Type B pancreatic cell (in vitro differentiated cells): ENCODE data around the gene CFAP53. TPM values are rescaled to one million over a fixed set of nuclear protein-coding genes. Genes with fewer than 3 reads are reported as not detected.

ENCODE experiments used
- DNase-seq: peaks from one replicate; pipeline ENCODE4 v3.0.0; 2021; ENCODE audit warnings: mixed read lengths; ENCODE audit not compliant: unreplicated experiment; ENCODE audit errors: extremely low spot score
- H3K27ac Mint-ChIP-seq: 2 replicates; pipeline ENCODE4 v1.8.0; 2021; ENCODE audit warnings: mild to moderate bottlenecking, mixed read lengths
- H3K27me3 Mint-ChIP-seq: 2 replicates; pipeline ENCODE4 v1.8.0; 2021; ENCODE audit warnings: mixed read lengths
- H3K36me3 Mint-ChIP-seq: 2 replicates; pipeline ENCODE4 v1.8.0; 2021; ENCODE audit warnings: mixed read lengths
- H3K4me1 Mint-ChIP-seq: one replicate; pipeline ENCODE4 v1.8.0; 2021; ENCODE audit warnings: mixed read lengths; ENCODE audit not compliant: unreplicated experiment
- H3K4me3 Mint-ChIP-seq: 2 replicates; pipeline ENCODE4 v1.8.0; 2021; ENCODE audit warnings: mild to moderate bottlenecking, mixed read lengths
- H3K9me3 Mint-ChIP-seq: 2 replicates; pipeline ENCODE4 v1.8.0; 2021; ENCODE audit warnings: mixed read lengths
- total RNA-seq: library from RNA; stranded (reverse); gene quantifications from 2 replicates; pipeline ENCODE4 v1.2.1, GENCODE V29; 2021; ENCODE audit warnings: low replicate concordance
- TF ChIP-seq, protein P1 (sequence below): fragments of 200-600 bp; sonication (generic); conservative IDR thresholded peaks from 2 replicates; pipeline ENCODE4 v1.5.0; 2021; ENCODE audit warnings: antibody characterized with exemption, mild to moderate bottlenecking

Gene CFAP53
- total RNA-seq, 1 donor from 2014 or later: 1.1 TPM

DNA sequence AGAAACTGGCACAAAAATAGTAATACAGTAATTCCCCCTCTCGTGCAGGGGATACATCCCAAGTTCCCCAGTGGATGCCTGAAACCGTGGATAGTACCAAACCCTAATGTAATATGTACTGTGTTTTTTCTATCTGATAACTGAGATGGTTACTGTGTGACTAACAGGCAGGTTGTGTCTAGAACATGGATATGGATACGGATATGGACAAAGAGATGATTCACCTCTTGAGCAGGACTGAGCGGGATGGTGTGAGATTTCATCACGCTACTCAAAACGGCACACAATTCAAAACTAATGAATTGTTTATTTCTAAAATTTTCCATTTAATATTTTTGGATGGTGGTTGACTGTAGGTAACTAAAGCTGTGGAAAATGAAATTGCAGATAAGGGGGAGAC is 11.6 kb upstream of the CFAP53 start:
- no peak for DNase-seq
- Mint-ChIP-seq H3K4me3 (no peak overlapping the region), H3K27me3 (no peaks in the 10 kb centered on the region), H3K27ac (no peak overlapping the region), H3K9me3 (no peaks in the 10 kb centered on the region), H3K36me3 (peaks cover 43% of the 10 kb centered on the region), H3K4me1 (peaks cover 21% of the 10 kb centered on the region)
- TF ChIP-seq, protein P1, sequence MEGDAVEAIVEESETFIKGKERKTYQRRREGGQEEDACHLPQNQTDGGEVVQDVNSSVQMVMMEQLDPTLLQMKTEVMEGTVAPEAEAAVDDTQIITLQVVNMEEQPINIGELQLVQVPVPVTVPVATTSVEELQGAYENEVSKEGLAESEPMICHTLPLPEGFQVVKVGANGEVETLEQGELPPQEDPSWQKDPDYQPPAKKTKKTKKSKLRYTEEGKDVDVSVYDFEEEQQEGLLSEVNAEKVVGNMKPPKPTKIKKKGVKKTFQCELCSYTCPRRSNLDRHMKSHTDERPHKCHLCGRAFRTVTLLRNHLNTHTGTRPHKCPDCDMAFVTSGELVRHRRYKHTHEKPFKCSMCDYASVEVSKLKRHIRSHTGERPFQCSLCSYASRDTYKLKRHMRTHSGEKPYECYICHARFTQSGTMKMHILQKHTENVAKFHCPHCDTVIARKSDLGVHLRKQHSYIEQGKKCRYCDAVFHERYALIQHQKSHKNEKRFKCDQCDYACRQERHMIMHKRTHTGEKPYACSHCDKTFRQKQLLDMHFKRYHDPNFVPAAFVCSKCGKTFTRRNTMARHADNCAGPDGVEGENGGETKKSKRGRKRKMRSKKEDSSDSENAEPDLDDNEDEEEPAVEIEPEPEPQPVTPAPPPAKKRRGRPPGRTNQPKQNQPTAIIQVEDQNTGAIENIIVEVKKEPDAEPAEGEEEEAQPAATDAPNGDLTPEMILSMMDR: no peak

DNA sequence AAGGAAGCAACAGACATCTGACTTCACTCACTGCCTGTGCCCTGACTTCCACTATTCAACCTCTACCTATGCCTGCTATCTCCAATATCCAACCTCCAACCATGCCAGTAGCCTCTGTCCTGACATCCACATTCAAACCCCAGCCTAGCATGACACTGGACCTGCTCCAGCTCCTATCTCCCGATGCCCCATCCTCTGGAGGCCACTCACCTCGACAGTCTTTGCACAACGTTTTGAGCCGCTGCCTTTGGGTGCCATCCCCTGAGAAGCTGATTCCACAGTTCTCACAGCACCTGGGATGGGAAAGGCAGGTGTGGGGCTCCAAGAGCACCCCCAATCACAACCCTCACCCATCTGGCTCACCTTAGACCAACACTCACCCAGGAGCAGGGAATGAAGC is 10.2 kb upstream of the CFAP53 start:
- no peak for DNase-seq
- Mint-ChIP-seq H3K27ac (no peak overlapping the region), H3K9me3 (no peaks in the 10 kb centered on the region), H3K4me3 (no peak overlapping the region), H3K4me1 (peaks cover 21% of the 10 kb centered on the region), H3K36me3 (peaks cover 43% of the 10 kb centered on the region), H3K27me3 (no peaks in the 10 kb centered on the region)
- TF ChIP-seq, protein P1: no peak

DNA sequence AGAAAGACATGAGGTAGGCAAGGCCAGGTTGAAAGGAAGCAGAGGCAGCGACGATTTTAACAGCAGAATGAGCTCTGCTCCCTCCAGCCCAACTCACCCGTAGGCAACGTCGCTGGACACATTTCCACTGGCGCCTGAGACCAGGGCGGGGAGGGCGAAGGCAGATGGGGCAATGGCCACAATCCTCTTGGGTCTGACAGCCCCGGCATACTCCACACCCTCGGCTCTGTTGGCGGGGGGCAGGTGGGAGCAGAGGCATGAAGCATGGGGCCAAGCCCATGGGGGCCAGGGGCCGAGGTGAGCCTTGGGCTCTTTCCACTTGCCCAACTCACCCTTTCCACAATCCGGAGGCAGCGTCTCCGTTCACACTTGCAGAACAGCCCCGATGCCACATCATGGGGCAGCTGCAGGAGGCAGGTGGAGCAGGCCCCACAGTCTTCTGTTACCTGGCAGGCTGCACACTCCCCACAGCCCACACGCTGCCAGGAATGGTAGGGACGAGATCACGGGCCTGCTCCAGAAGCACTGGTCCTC is 9.3 kb upstream of the CFAP53 start:
- Mint-ChIP-seq H3K27ac (no peak overlapping the region), H3K27me3 (no peaks in the 10 kb centered on the region), H3K4me3 (no peak overlapping the region), H3K36me3 (peaks cover 35% of the 10 kb centered on the region), H3K9me3 (no peaks in the 10 kb centered on the region), H3K4me1 (peaks cover 12% of the 10 kb centered on the region)
- TF ChIP-seq, protein P1: no peak
- no peak for DNase-seq

DNA sequence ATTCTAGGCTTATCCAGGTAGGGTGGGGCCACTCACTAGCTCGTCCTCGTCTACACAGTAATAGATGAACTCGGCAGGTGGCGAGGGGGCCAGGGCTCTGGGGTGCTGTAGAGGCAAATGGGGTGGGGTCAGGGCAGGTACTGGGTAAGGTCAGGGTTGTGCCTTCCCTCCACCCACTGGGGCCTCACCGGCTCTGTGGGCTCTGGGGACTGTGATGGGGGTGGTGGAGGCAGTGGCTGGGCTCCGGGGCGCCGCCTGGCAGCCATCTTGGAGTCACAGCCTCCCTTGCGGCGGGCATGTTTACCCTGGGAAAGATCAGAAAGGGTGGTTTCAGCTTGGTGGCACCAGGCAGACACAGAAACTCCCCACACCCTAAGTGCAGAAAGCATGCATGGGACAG is 8.6 kb upstream of the CFAP53 start:
- TF ChIP-seq, protein P1: no peak
- no peaks in the 10 kb centered on the region for H3K9me3 Mint-ChIP-seq
- no peak for DNase-seq
- H3K4me3 Mint-ChIP-seq: no peak overlapping the region
- H3K27ac Mint-ChIP-seq: no peak overlapping the region
- no peaks in the 10 kb centered on the region for H3K27me3 Mint-ChIP-seq
- H3K4me1 Mint-ChIP-seq: peaks cover 5% of the 10 kb centered on the region
- peaks cover 30% of the 10 kb centered on the region for H3K36me3 Mint-ChIP-seq

DNA sequence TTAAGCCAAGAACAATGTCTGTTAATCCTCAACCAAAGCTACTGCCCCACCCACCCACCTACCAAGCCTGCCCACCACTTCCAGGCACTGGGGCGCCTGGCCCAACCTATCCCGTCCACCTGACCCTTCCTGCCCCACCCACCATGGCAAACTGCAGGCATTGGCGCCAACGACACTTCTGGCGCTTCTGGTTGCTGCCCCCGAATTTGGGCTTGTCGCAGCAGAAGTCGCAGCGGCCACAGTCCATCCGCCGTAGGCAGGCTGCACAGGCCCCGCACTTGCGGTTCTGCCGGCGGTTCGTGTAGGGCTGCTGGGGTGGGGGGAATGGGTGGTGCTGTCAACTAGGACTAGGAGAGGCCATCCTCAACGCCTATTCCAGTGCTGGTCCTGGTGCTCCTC is 7.7 kb upstream of the CFAP53 start:
- Mint-ChIP-seq H3K4me1 (peaks cover under 1% of the 10 kb centered on the region), H3K4me3 (no peak overlapping the region), H3K27me3 (no peaks in the 10 kb centered on the region), H3K9me3 (no peaks in the 10 kb centered on the region), H3K27ac (no peak overlapping the region), H3K36me3 (peaks cover 36% of the 10 kb centered on the region)
- no peak for DNase-seq
- TF ChIP-seq, protein P1: no peak
